Neural cell (in vitro differentiated cells): ENCODE results near the gene TMEM17. TPM values are rescaled to one million over a fixed set of nuclear protein-coding genes. Genes with fewer than 3 reads are reported as not detected.
"Not testable (repeated sequence)": the region's sequence is repeated elsewhere in the genome, so short reads cannot be mapped to it uniquely, and the experiment has no call there.

ENCODE experiments used
- H2AFZ ChIP-seq: fragments of 200-600, 300-800 bp; sonication (generic), shearing (Covaris generic); 2 replicates; pipeline ENCODE4 v1.6.0; 2014; ENCODE audit warnings: low read depth, mild to moderate bottlenecking, antibody characterized with exemption, low read length, moderate library complexity
- H3F3A ChIP-seq: fragments of 200-600 bp; shearing (Covaris generic); 2 replicates; pipeline ENCODE4 v1.6.1; 2016; ENCODE audit warnings: mild to moderate bottlenecking, moderate library complexity, mixed read lengths, antibody characterized with exemption, low read length; ENCODE audit not compliant: insufficient read depth, poor library complexity, severe bottlenecking
- H3K27ac ChIP-seq: fragments of 200-600, 300-800 bp; sonication (generic), shearing (Covaris generic); 2 replicates; pipeline ENCODE4 v1.5.1; 2014; ENCODE audit warnings: mild to moderate bottlenecking, low read length, moderate library complexity
- H3K27me3 ChIP-seq: fragments of 300-800, 200-600 bp; sonication (generic), shearing (Covaris generic); 2 replicates; pipeline ENCODE4 v1.6.0; 2014; ENCODE audit warnings: mild to moderate bottlenecking, low read depth, low read length, moderate library complexity; ENCODE audit not compliant: insufficient read depth
- H3K36me3 ChIP-seq: fragments of 300-800, 200-600 bp; sonication (generic), shearing (Covaris generic); 2 replicates; pipeline ENCODE4 v1.5.1; 2014; ENCODE audit warnings: mild to moderate bottlenecking, antibody characterized with exemption, low read length, moderate library complexity; ENCODE audit not compliant: insufficient read depth
- H3K4me2 ChIP-seq: fragments of 300-800, 200-600 bp; sonication (generic), shearing (Covaris generic); 2 replicates; pipeline ENCODE4 v1.6.0; 2014; ENCODE audit warnings: mild to moderate bottlenecking, low read length
- H3K4me3 ChIP-seq: fragments of 300-800, 200-600 bp; sonication (generic), shearing (Covaris generic); 2 replicates; pipeline ENCODE4 v1.5.1; 2014; ENCODE audit warnings: mild to moderate bottlenecking, low read length, moderate library complexity
- H3K79me2 ChIP-seq: fragments of 200-600 bp; shearing (Covaris generic); replicated peaks from 2 replicates; pipeline ENCODE4 v1.6.0; 2014; ENCODE audit warnings: mild to moderate bottlenecking, low read length, moderate library complexity; ENCODE audit not compliant: insufficient read depth
- H3K9ac ChIP-seq: fragments of 300-800, 200-600 bp; sonication (generic), shearing (Covaris generic); 2 replicates; pipeline ENCODE4 v1.6.1; 2016; ENCODE audit warnings: mild to moderate bottlenecking, low read length, mixed read lengths
- H3K9me2 ChIP-seq: fragments of 200-600 bp; shearing (Covaris generic); 2 replicates; pipeline ENCODE4 v1.6.1; 2016; ENCODE audit warnings: mild to moderate bottlenecking, low read length, mixed read lengths; ENCODE audit not compliant: insufficient read depth
- H3K9me3 ChIP-seq: fragments of 200-600, 300-800 bp; sonication (generic), shearing (Covaris generic); 2 replicates; pipeline ENCODE4 v1.6.1; 2016; ENCODE audit warnings: mild to moderate bottlenecking, mixed run types, low read length, moderate library complexity, mixed read lengths
- H4K20me1 ChIP-seq: fragments of 200-600 bp; shearing (Covaris generic); 2 replicates; pipeline ENCODE4 v1.6.1; 2016; ENCODE audit warnings: mild to moderate bottlenecking, mixed run types; ENCODE audit not compliant: insufficient read depth
- EP300 ChIP-seq: fragments of 450-650 bp; conservative IDR thresholded peaks from 2 replicates; pipeline ENCODE4 v1.6.1; 2014; ENCODE audit warnings: antibody characterized with exemption, mild to moderate bottlenecking, moderate library complexity; ENCODE audit not compliant: poor library complexity, severe bottlenecking
- EZH2 ChIP-seq: fragments of 200-600, 300-800 bp; shearing (Covaris generic), sonication (generic); IDR thresholded peaks from 2 replicates; pipeline ENCODE4 v1.6.1; 2014; ENCODE audit warnings: antibody characterized with exemption, low read length, borderline replicate concordance, mild to moderate bottlenecking; ENCODE audit not compliant: insufficient read depth, poor library complexity, severe bottlenecking
- MXI1 ChIP-seq: fragments of 450-650 bp; conservative IDR thresholded peaks from 2 replicates; pipeline ENCODE4 v1.6.1; 2014; ENCODE audit warnings: antibody characterized with exemption, mild to moderate bottlenecking; ENCODE audit not compliant: poor library complexity, severe bottlenecking
- POLR2AphosphoS5 ChIP-seq: IDR thresholded peaks from 2 replicates; pipeline ENCODE4 v1.6.1; 2012
- RAD21 ChIP-seq: fragments of 450-650 bp; conservative IDR thresholded peaks from 2 replicates; pipeline ENCODE4 v1.6.1; 2014; ENCODE audit warnings: antibody characterized with exemption, mild to moderate bottlenecking, moderate library complexity
- SMC3 ChIP-seq: fragments of 450-650 bp; conservative IDR thresholded peaks from 2 replicates; pipeline ENCODE4 v1.6.1; 2014; ENCODE audit warnings: antibody characterized with exemption, mild to moderate bottlenecking, moderate library complexity; ENCODE audit not compliant: poor library complexity
- TAF1 ChIP-seq: IDR thresholded peaks from 2 replicates; pipeline ENCODE4 v1.6.1; 2012; ENCODE audit warnings: low read depth
- polyA plus RNA-seq: library from polyadenylated mRNA; depleted of rRNA; stranded (reverse); fragments of >200 nt; gene quantifications from 2 replicates; pipeline ENCODE4 v1.2.3, GENCODE V29; 2014
- TF ChIP-seq, protein P1 (sequence below): fragments of 450-650 bp; IDR thresholded peaks from 2 replicates; pipeline ENCODE4 v1.5.1; 2014; ENCODE audit warnings: antibody characterized with exemption, mild to moderate bottlenecking, moderate library complexity; ENCODE audit not compliant: poor library complexity, severe bottlenecking
- TF ChIP-seq, protein P2 (sequence below): IDR thresholded peaks from 2 replicates; pipeline ENCODE4 v1.6.1; 2012; ENCODE audit warnings: borderline replicate concordance

TMEM17 gene
- polyA plus RNA-seq, 1 donor from 2014 or later = 8.6 TPM

DNA sequence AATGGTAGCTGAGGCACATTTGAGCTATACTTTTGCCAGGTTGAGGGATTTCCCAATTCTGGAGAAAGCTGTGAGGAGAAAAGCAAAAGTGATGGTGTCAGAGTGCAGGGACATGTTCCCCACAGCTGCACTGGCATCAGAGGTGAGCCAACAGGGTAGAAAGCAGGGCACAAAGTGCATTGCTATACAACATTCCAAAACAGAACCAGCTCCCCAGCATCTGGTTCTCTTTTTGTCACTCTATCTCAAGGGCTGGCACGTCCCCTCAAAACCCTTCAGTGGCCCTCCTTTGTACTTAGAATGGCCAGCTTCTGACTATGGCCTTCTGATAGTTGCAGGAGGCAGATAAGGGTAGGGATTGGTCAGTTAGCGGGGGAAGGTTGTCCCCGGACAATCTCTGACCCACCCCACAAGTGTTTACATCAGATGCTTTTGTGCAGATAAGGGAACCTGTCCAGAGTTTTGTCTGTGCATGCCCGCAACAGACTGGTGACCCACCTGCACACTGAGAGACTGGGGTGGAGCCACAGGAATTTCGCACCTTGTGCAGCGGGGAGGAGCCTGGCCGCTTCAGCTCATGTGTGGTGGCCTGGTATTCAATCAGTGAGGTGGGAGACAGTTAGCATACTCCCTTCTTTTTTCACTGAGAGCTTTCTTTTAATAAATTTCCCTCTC is 31.0 kb upstream of the TMEM17 start:
- H4K20me1 ChIP-seq = no peaks in the 10 kb centered on the region
- H3K9me3 ChIP-seq = no peaks in the 10 kb centered on the region
- H3K4me3 ChIP-seq = no peak overlapping the region
- TF ChIP-seq SMC3 (no peak), RAD21 (no peak), EZH2 (no peak), TAF1 (no peak), MXI1 (no peak), EP300 (no peak), POLR2AphosphoS5 (no peak)
- TF ChIP-seq, protein P1, sequence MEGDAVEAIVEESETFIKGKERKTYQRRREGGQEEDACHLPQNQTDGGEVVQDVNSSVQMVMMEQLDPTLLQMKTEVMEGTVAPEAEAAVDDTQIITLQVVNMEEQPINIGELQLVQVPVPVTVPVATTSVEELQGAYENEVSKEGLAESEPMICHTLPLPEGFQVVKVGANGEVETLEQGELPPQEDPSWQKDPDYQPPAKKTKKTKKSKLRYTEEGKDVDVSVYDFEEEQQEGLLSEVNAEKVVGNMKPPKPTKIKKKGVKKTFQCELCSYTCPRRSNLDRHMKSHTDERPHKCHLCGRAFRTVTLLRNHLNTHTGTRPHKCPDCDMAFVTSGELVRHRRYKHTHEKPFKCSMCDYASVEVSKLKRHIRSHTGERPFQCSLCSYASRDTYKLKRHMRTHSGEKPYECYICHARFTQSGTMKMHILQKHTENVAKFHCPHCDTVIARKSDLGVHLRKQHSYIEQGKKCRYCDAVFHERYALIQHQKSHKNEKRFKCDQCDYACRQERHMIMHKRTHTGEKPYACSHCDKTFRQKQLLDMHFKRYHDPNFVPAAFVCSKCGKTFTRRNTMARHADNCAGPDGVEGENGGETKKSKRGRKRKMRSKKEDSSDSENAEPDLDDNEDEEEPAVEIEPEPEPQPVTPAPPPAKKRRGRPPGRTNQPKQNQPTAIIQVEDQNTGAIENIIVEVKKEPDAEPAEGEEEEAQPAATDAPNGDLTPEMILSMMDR = no peak
- TF ChIP-seq, protein P2, sequence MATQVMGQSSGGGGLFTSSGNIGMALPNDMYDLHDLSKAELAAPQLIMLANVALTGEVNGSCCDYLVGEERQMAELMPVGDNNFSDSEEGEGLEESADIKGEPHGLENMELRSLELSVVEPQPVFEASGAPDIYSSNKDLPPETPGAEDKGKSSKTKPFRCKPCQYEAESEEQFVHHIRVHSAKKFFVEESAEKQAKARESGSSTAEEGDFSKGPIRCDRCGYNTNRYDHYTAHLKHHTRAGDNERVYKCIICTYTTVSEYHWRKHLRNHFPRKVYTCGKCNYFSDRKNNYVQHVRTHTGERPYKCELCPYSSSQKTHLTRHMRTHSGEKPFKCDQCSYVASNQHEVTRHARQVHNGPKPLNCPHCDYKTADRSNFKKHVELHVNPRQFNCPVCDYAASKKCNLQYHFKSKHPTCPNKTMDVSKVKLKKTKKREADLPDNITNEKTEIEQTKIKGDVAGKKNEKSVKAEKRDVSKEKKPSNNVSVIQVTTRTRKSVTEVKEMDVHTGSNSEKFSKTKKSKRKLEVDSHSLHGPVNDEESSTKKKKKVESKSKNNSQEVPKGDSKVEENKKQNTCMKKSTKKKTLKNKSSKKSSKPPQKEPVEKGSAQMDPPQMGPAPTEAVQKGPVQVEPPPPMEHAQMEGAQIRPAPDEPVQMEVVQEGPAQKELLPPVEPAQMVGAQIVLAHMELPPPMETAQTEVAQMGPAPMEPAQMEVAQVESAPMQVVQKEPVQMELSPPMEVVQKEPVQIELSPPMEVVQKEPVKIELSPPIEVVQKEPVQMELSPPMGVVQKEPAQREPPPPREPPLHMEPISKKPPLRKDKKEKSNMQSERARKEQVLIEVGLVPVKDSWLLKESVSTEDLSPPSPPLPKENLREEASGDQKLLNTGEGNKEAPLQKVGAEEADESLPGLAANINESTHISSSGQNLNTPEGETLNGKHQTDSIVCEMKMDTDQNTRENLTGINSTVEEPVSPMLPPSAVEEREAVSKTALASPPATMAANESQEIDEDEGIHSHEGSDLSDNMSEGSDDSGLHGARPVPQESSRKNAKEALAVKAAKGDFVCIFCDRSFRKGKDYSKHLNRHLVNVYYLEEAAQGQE = no peak
- H3K9me2 ChIP-seq = no peaks in the 10 kb centered on the region
- no peaks in the 10 kb centered on the region for H3K79me2 ChIP-seq
- H3K9ac ChIP-seq = no peak overlapping the region
- no peaks in the 10 kb centered on the region for H3K27me3 ChIP-seq
- H2AFZ ChIP-seq = no peak overlapping the region
- H3F3A ChIP-seq = no peaks in the 10 kb centered on the region
- H3K36me3 ChIP-seq = no peaks in the 10 kb centered on the region
- H3K4me2 ChIP-seq = no peak overlapping the region
- H3K27ac ChIP-seq = no peak overlapping the region

DNA sequence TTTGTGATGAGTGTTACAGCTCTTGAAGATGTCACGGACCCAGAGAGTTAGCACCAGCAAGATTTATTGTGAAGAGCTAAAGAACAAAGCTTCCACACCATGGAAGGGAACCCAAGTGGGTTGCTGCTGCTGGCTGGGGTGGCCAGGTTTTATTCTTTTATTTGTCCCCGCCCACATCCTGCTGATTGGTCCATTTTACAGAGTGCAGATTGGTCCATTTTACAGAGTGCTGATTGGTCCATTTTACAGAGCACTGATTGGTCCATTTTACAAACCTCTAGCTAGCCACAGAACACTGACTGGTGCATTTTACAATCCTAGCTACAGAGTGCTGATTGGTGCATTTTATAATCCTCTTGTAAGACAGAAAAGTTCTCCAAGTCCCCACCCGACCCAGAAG is 29.5 kb upstream of the TMEM17 start:
- not testable (repeated sequence) for H3K4me2 ChIP-seq, H3K27me3 ChIP-seq, H2AFZ ChIP-seq, H3K9me3 ChIP-seq, H3K27ac ChIP-seq, H3K4me3 ChIP-seq, H3F3A ChIP-seq, H4K20me1 ChIP-seq, H3K36me3 ChIP-seq, H3K9ac ChIP-seq, H3K9me2 ChIP-seq, H3K79me2 ChIP-seq

DNA sequence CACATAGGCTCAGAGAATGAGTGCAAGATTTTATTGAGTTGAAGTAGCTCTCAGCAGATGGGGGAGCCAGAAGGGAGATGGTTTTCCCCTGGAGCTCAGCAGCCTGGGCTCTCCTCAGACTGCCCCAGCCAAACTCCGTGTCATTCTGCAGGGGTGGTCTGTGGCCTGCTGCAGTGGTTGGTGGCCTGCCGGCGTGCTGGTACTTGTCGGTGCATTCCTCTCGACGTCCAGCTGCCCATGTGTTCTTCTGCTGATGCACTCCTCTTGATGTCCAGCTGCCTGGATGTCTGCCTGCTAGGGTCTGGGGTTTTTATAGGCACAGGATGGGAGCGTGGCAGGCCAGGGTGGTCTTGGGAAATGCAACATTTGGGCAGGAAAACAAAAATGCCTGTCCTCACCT is 25.6 kb upstream of the TMEM17 start:
- no peak overlapping the region for H3K4me3 ChIP-seq
- H2AFZ ChIP-seq = no peak overlapping the region
- no peaks in the 10 kb centered on the region for H4K20me1 ChIP-seq
- H3K36me3 ChIP-seq = no peaks in the 10 kb centered on the region
- H3K4me2 ChIP-seq = no peak overlapping the region
- H3K27me3 ChIP-seq = no peaks in the 10 kb centered on the region
- H3F3A ChIP-seq = no peaks in the 10 kb centered on the region
- H3K79me2 ChIP-seq = no peaks in the 10 kb centered on the region
- no peak overlapping the region for H3K27ac ChIP-seq
- no peaks in the 10 kb centered on the region for H3K9me3 ChIP-seq
- TF ChIP-seq EZH2 = no peak
- TF ChIP-seq, protein P2 = no peak
- no peak for TF ChIP-seq RAD21
- TF ChIP-seq, protein P1 = no peak
- no peak for TF ChIP-seq EP300
- TF ChIP-seq TAF1 = no peak
- no peak for TF ChIP-seq POLR2AphosphoS5
- no peak for TF ChIP-seq MXI1
- TF ChIP-seq SMC3 = no peak
- H3K9me2 ChIP-seq = no peaks in the 10 kb centered on the region
- no peak overlapping the region for H3K9ac ChIP-seq
